NB4 (cell line): Measurements from ENCODE around the gene FBF1.

Experiments
- CTCF ChIP-seq: IDR thresholded peaks from one replicate; pipeline ENCODE4 v1.5.1; 2012; ENCODE audit warnings: low read depth, low read length
- MAX ChIP-seq: IDR thresholded peaks from 2 replicates; pipeline ENCODE4 v1.6.1; 2011; ENCODE audit warnings: low read depth, low read length
- MYC ChIP-seq: IDR thresholded peaks from 2 replicates; pipeline ENCODE4 v1.6.1; 2011; ENCODE audit warnings: low read depth, low read length
- POLR2A ChIP-seq: IDR thresholded peaks from 2 replicates; pipeline ENCODE4 v1.6.1; 2011; ENCODE audit warnings: mild to moderate bottlenecking; ENCODE audit not compliant: insufficient read length; ENCODE audit errors: extremely low read depth

- TF ChIP-seq POLR2A: no peak
- no peak for TF ChIP-seq CTCF
- TF ChIP-seq MAX: no peak
- no peak for TF ChIP-seq MYC
These were observed 29.8 kb upstream of the FBF1 start for GRCh38 chr17:75970626-75971025.
